Keratinocyte (primary cell): ENCODE data around the gene TP63. TPM values are rescaled to one million over a fixed set of nuclear protein-coding genes. Genes with fewer than 3 reads are reported as not detected.
A peak's percentile ranks its signal among the peaks of the same experiment; 100 is the strongest.

Source experiments
- DNase-seq: peaks from one replicate; pipeline ENCODE4 v3.0.0-alpha.2; 2011; ENCODE audit warnings: low read depth, missing footprints, low spot score
- FAIRE-seq: peaks from 2 replicates; lab custom pipeline; 2011; peaks lifted over from hg19 to GRCh38; lab: Jason Lieb, UNC
- H2AFZ ChIP-seq: 2 replicates; pipeline ENCODE4 v1.6.0; 2012; ENCODE audit warnings: low read length, control low read depth, inconsistent platforms; ENCODE audit not compliant: control insufficient read depth
- H3K27ac ChIP-seq: 2 replicates; pipeline ENCODE4 v1.5.1; 2011; ENCODE audit warnings: low read length; ENCODE audit not compliant: control insufficient read depth, insufficient read depth
- H3K27me3 ChIP-seq: 3 replicates; pipeline ENCODE4 v1.6.0; 2011; ENCODE audit warnings: low read length; ENCODE audit not compliant: control insufficient read depth, insufficient read depth; ENCODE audit errors: extremely low read depth
- H3K36me3 ChIP-seq, 2 experiments: 2 replicates in 1 of 2; 3 replicates in 1 of 2; pipeline ENCODE4 v1.5.1; 2011; ENCODE audit warnings: low read length in 2 of 2, mild to moderate bottlenecking in 1 of 2; ENCODE audit not compliant: control insufficient read depth in 2 of 2, insufficient read depth in 2 of 2; ENCODE audit errors: extremely low read depth in 1 of 2
- H3K4me1 ChIP-seq: 3 replicates; pipeline ENCODE4 v1.5.1; 2011; ENCODE audit warnings: low read length; ENCODE audit not compliant: control insufficient read depth, insufficient read depth; ENCODE audit errors: extremely low read depth
- H3K4me2 ChIP-seq: 3 replicates; pipeline ENCODE4 v1.6.0; 2011; ENCODE audit warnings: low read depth, low read length; ENCODE audit not compliant: control insufficient read depth, insufficient read depth; ENCODE audit errors: extremely low read depth
- H3K4me3 ChIP-seq, 3 experiments: fragments of 200-600 bp in 1 of 3; sonication (generic) in 1 of 3; 2 replicates in 2 of 3; 3 replicates in 1 of 3; pipeline ENCODE4 v1.5.1; 2011 to 2016; ENCODE audit warnings: low read length in 3 of 3, mild to moderate bottlenecking in 3 of 3, control low read depth in 2 of 3, inconsistent platforms in 1 of 3, low read depth in 1 of 3, mixed read lengths in 1 of 3, mixed run types in 1 of 3, moderate library complexity in 1 of 3; ENCODE audit not compliant: control insufficient read depth in 2 of 3, insufficient read depth in 2 of 3; ENCODE audit errors: extremely low read depth in 1 of 3
- H3K79me2 ChIP-seq: 2 replicates; pipeline ENCODE4 v1.6.0; 2012; ENCODE audit warnings: low read length; ENCODE audit not compliant: control insufficient read depth, insufficient read depth
- H3K9ac ChIP-seq: 3 replicates; pipeline ENCODE4 v1.6.0; 2011; ENCODE audit warnings: low read length; ENCODE audit not compliant: control insufficient read depth, insufficient read depth; ENCODE audit errors: extremely low read depth
- H3K9me1 ChIP-seq: 3 replicates; pipeline ENCODE4 v1.6.0; 2011; ENCODE audit warnings: low read length; ENCODE audit not compliant: control insufficient read depth, insufficient read depth; ENCODE audit errors: extremely low read depth
- H3K9me3 ChIP-seq: 2 replicates; pipeline ENCODE4 v1.5.1; 2012; ENCODE audit warnings: low read depth, low read length; ENCODE audit not compliant: control insufficient read depth
- H4K20me1 ChIP-seq: 3 replicates; pipeline ENCODE4 v1.6.0; 2011; ENCODE audit warnings: low read length; ENCODE audit not compliant: control insufficient read depth, insufficient read depth; ENCODE audit errors: extremely low read depth
- CTCF ChIP-seq, 3 experiments: IDR thresholded peaks in 1 of 3; conservative IDR thresholded peaks in 1 of 3; optimal IDR thresholded peaks in 1 of 3; 2 replicates in 2 of 3; 3 replicates in 1 of 3; pipeline versions ENCODE3 to v1.5.1; 2011; ENCODE audit warnings: low read length in 3 of 3, mild to moderate bottlenecking in 3 of 3, moderate library complexity in 2 of 3, control low read depth in 1 of 3, inconsistent platforms in 1 of 3; ENCODE audit not compliant: insufficient read depth in 2 of 3; ENCODE audit errors: extremely low read depth in 1 of 3
- EZH2 ChIP-seq: IDR thresholded peaks from one replicate; pipeline ENCODE4 v1.6.1; 2012; ENCODE audit warnings: inconsistent platforms, mild to moderate bottlenecking, low read length, moderate library complexity
- dilution Hi-C: fragments of 300-500 bp; cut with MboI; formaldehyde crosslinking; loops from one replicate; pipeline ENCODE4 v1.7.0; 2020; ENCODE audit warnings: low sequenced_read_pairs; ENCODE audit not compliant: extremely low pct_ligation_motif_present
- polyA plus RNA-seq, 5 experiments: library from polyadenylated mRNA; depleted of rRNA in 3 of 5; stranded (reverse) in 3 of 5; stranded (forward) in 1 of 5; unstranded in 1 of 5; fragments of >200 nt; gene quantifications; 1 replicate in 1 of 5; 2 replicates in 3 of 5; 3 replicates in 1 of 5; pipeline versions ENCODE4 v1.2.1 to v1.2.3, GENCODE V29; 2011 to 2012; ENCODE audit warnings: missing spikeins in 2 of 5, low read depth in 1 of 5, low replicate concordance in 1 of 5

The TP63 gene
- polyA plus RNA-seq, 1 donor (not counting 4 experiments of a cell fraction or from before 2014, with no cell fraction given): 214 TPM

GRCh38 chr3:189773056-189773455, 141.9 kb downstream of the TP63 start:
- peaks cover 16% of the 10 kb centered on the region for H3K4me1 ChIP-seq
- no peaks in the 10 kb centered on the region for H3K79me2 ChIP-seq
- no peaks in the 10 kb centered on the region for H4K20me1 ChIP-seq
- H3K4me3 ChIP-seq: peak overlapping the region in 1 of 3 experiments; percentile 11
- no peaks in the 10 kb centered on the region for H3K9me1 ChIP-seq
- no peak overlapping the region for H3K27ac ChIP-seq
- peak overlapping the region; percentile 71 for H3K4me2 ChIP-seq
- no peaks in the 10 kb centered on the region for H3K27me3 ChIP-seq
- H3K36me3 ChIP-seq: no peaks in the 10 kb centered on the region
- dilution Hi-C loops: no loop called here
- H3K9me3 ChIP-seq: no peaks in the 10 kb centered on the region
- DNase-seq: no peak
- peak overlapping the region; percentile 71 for H2AFZ ChIP-seq
- no peak overlapping the region for H3K9ac ChIP-seq
- no peak for TF ChIP-seq CTCF (optimal IDR thresholded peaks at IDR 0.05 in 1 of 3, IDR thresholded peaks at IDR 0.05 in 1 of 3, conservative IDR thresholded peaks at IDR 0.05 in 1 of 3; ENCODE audit: extremely low read depth in 1 of 3, insufficient read depth in 2 of 3, low read length in 3 of 3)
- TF ChIP-seq EZH2: no peak
- FAIRE-seq: no peak

GRCh38 chr3:189776149-189776824, 145.1 kb downstream of the TP63 start:
- H3K27ac ChIP-seq: no peak overlapping the region
- dilution Hi-C loops: no loop called here
- peak; percentile 39 for FAIRE-seq

More at GRCh38 chr3:189776149-189776824, 145.1 kb downstream of the TP63 start:
- H3K36me3 ChIP-seq: no peaks in the 10 kb centered on the region
- TF ChIP-seq CTCF (optimal IDR thresholded peaks at IDR 0.05 in 1 of 3, IDR thresholded peaks at IDR 0.05 in 1 of 3, conservative IDR thresholded peaks at IDR 0.05 in 1 of 3; ENCODE audit: extremely low read depth in 1 of 3, insufficient read depth in 2 of 3, low read length in 3 of 3): no peak
- DNase-seq: no peak
- no peaks in the 10 kb centered on the region for H4K20me1 ChIP-seq
- peaks cover 36% of the 10 kb centered on the region for H3K4me1 ChIP-seq
- H3K9ac ChIP-seq: no peak overlapping the region
- no peaks in the 10 kb centered on the region for H3K27me3 ChIP-seq
- no peak overlapping the region for H3K4me3 ChIP-seq
- H2AFZ ChIP-seq: no peak overlapping the region
- H3K79me2 ChIP-seq: no peaks in the 10 kb centered on the region
- H3K9me1 ChIP-seq: no peaks in the 10 kb centered on the region
- no peaks in the 10 kb centered on the region for H3K9me3 ChIP-seq
- H3K4me2 ChIP-seq: no peak overlapping the region
